NCI-H510A (cell line): ENCODE results near the gene ITGA5.

Source experiments
- DNase-seq: peaks from one replicate; lab custom pipeline; 2025; lab: John Stamatoyannopoulos, UW

ITGA5 gene

DNA sequence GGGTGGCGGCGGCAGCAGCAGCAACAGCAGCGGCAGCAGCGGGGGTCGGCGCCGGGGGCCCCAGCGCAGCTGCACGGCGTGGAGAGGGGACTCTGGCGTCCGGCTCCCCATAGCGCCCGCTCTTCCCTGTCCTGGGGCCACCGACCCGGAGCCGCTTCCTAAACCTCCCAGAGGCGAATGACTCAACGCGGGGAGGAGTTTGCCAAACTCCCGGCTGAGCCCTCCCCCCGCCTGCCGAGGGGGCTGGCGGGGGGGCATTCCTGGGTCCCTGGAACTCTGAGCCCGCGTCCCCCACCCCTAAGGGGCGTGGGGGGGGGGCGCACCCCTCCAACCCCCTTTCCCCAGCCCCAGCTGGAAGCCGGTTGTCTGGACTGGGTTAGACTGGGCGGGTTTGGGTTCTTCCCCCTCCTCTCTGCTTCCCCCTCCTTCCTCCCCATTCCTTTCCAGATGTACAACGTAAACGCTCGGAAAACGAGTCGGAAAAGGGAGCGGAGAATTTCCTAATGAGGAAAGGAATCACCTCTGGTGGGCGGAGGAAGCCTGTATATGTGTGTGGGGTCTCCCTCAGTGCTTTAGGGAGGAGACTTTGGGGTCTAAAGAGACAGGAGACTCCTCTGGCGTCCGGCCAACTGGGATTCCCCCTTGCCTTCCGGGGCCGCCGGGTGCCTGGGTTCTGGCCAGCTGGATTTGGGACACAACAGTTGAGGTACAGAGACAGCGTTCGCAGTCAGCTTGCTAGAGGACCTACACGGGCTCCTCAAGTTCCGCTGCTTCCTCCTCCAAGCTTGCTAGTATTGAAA is at the start of gene ITGA5:
Gene ITGA5 (minus strand): TSS at position 179 of the 800 bp plus-strand sequence. CDS start 68 bp downstream, at position 111.
- no peak for DNase-seq

DNA sequence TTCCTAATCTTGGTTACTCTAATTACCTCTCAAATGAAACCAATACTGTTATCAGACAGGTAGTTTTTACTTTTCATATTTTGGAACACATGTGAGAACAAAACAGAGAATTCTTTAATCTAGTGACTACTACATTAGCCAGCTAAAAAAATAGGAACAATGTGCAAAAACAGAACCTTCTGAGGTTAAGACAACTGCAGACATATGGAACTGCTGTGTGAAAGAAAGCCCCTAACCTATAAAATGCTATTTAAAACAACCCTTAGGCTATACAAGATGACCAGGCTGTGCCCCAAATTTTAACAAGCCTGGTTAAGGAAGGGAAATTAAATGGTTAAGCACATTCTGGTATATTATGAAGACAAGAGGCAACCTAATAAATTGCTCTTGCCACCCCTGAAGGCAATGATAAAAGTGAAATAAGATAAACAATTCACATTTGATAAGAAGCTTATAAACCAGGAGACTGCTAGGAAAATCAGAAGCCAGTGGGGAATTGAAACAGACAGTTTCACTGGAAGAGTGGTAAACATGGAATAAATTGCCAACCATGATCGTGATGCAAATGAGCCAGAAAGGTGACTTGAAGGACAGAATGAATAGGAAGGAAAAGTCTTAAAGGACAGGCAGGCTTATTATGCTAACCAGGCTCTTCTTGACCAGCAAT is 46.9 kb upstream of the ITGA5 start:
- DNase-seq, result no peak

DNA sequence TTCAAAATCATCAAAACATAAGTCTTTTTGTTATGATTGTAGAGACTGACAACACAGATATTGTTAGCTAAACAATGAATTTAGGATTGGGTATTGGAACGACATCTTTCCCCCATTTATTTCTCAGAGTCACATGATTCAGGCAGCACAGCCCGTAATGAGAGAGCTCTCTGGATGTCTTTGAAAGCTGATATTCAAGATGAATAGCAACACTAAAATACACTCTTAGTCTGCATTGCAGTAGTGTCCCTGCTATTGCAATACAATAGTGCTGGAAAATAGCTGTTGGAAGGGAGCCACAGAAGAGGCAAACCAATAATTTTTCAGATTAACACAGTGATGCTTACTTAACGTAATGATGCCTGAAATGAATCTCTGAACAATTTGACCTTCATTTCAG is 44.4 kb upstream of the ITGA5 start:
- DNase-seq, result no peak

DNA sequence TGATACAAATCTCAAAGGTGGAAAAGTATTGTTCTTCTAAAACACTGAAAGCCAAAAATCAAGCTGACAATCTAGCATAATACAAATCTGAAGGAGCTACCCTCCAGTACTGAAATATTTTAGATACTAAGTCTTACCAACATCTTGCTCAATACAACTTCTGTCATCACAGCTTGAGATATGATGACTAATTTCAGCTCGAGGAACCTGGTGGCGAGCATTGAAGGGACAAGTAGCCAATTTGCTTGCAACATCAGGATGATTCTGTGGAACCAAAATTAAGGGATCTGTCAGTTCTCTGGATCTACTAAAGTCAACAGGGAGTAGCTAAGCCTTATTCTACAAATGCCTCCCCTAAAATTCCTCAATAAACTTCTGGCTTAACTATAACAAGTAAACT is 44.0 kb upstream of the ITGA5 start:
- no peak for DNase-seq

DNA sequence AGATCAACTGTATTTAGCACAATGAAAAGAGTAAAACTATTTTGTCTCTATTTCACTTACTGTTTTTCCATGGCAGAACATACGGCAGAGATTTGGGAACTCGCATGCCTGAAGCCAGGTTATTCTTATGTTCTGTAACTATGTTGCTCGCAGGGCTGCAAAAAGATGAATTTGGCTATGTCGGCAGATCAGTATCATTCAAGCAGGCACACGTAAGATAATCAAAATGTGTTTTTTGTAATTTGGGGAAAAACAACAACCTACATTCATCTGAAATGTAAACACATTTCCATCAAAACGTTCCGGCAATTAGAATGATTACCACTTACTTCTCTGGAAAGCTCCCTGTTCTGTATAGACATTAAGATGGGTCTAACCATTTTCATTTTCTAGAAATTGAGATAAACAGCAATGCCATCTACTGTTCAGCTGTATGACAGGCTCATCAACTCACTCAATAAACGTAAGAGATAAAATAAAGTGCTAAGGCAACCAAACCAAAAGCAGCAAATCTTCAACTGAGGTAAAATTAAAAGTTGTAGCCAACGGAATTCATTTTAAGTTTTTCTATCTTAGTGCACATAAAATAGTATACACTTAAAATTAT is 41.4 kb upstream of the ITGA5 start:
- DNase-seq, result no peak

DNA sequence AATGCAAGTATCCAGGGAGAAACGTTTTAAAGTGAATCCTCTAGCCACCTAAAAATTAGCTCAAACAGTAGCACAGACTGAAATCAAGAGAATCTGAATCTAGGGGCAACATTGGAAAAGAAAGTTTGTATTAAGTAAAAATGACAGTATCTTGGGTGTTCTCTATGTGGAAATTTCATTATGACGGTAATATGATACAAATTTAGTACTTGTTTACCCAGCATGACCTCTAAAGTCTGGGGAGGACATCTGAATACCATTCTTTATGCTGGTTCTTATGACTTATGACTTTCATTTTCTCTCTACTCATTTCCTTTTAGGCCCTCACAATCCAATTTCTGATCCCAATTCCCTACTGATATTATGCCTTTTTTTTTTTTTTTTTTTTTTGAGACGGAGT is 40.3 kb upstream of the ITGA5 start:
- DNase-seq, result no peak

DNA sequence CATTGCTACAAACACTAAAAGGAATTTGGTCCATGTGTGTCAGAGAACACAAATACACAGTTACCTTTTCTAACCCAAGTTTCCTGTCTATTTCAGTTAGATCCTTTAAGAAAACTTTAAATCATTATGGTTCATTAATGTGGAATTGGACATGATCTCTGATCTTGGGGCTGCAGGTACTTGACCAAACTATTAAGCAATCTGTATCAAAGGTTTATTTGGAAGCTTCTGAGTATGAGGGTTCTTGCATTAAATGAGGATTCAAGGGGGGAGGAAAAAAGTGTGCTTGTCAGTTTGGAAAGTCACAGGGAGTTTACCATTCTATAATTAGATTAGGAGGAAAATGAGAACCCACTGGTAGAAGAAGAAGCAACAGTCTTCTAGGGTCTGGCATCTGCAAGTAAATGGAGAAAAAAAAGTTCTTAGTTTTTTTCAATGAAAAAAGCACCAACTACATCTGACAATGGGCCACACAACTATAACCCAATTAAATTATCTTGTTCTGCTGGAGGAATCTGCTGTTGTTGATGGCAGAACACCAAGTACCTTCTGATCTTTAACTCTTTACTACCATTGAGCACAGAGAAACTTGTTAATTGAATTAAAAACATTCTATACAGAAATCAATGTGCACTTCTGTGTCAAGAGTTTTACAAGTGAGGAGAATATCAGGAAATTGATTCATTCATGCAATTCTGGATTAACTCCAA is 36.8 kb upstream of the ITGA5 start:
- no peak for DNase-seq

DNA sequence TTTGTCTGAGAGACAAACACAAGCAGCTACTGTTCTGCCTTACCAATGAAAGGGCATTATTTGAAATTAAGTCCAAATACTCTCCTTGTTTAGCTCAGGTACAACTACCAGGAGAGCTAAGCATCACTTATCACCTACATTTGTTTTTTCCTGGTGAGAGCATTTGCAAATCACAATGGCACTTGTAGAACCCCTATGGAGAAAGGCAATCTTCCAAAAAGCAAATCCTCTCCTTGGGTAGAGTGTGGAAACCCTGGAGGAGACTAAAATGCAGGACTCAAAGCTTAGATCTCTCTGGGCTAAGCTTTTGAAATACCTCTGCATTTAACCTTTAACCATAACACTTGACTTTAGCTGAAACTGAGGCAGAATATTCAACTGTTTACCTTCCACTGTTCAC is 33.6 kb upstream of the ITGA5 start:
- DNase-seq, result no peak

DNA sequence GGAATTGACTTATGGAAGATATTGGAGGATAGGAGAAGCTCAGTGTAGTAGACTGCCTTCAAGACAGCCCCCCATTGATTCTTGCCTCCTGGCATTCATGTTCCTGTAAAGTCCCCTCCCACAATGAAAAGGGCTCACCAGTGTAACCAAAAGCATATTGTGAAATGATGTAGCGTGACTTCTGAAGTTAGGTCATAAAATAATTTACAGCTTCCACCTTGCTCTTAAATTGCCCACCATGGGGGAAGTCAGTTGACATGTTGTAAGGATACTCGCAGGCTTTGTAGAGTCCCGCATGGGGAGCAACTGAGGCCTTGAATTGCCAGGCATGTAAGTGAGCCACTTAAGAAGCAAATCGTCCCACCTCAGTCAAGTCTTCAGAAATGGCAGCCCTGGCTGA is 29.3 kb upstream of the ITGA5 start:
- no peak for DNase-seq

DNA sequence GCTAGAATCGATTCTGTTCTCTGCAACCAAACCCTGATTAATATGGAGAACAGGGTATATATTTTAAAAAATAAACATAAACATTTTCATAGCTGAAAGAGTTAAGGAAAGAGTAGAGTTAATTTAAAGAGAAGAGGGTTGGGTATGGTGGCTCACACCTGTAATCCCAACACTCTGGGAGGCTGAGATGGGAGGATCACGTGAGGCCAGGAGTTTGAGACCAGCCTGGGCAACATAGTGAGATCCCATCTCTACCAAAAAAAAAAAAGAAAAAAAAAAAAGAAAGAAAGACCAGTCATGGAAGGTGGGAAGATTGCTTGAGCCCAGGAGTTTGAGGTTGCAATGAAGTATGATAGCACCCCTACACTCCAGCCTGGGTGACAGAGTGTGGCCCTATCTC is 28.9 kb upstream of the ITGA5 start:
- DNase-seq, result no peak

DNA sequence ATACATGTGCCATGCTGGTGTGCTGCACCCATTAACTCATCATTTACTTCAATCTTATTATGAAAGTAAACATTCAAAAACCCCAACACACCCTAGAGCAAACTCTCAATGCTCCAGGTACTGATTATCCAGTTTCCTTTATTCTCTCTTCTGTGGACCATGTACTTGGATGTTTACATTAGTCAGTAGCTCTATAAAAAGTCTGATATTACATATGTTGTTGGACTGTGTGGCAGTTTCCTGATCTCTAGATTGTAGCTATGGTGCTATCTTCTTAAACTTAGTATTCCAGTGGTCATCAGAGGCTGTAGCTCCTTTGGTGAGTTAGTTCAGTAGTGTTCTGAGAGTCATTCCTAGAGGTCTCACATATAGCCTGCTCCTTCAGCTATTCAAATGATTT is 25.1 kb upstream of the ITGA5 start:
- DNase-seq, result no peak

DNA sequence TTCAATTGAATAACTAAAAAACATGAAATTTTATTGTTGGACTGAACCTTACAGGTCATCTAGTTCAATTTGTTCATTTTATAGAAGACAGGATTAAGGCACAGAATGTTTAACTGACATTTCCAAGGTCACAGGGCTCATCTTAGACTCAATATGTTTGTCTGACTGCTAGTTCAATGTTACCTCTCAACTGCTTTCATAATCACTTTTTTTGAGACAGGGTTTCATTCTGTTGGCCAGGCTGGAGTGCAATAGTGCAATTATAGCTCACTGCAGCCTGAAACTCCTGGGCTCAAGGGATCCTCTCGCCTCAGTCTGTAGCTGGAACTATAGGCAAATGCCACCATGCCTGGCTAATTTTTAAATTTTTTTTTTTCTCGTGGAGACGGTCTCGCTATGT is 24.4 kb upstream of the ITGA5 start:
- DNase-seq, result no peak

DNA sequence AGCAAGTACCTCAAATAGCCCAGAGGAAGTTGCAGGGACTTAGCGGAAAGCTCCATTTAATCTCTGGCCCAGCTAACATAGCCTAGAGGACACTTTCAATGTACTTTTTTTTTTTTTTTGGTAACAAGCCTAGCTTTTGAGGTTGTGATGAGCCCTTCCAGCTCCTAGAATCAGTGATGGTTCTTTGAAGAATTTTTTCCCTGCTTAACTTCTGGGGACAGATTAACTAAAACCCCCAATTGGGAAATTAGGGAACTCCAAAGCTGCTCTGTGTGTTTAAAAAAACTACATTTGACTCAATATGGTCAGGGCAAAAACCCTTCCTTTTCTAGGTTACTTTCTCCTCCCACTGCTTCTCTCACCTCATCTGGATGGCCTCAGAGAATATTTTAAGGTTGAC is 23.9 kb upstream of the ITGA5 start:
- no peak for DNase-seq

DNA sequence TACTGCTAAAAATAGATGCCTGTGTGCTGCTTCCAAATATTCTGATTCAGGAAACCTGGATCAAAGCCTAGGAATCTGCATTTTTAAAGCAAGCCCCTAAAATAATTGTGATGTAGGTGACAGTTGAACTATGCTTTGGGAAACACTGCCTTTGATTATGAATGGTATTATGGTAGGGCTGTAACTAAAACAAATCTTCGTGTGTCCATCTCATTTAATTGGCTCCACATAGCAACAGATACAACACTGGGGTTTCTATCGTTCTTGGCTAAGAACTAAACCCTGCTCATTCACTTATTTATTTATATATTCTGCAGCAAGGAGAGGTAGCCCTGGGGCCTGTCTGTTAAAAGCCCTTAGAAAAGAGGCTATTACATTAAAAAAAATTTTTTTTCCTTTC is 23.0 kb upstream of the ITGA5 start:
- no peak for DNase-seq

DNA sequence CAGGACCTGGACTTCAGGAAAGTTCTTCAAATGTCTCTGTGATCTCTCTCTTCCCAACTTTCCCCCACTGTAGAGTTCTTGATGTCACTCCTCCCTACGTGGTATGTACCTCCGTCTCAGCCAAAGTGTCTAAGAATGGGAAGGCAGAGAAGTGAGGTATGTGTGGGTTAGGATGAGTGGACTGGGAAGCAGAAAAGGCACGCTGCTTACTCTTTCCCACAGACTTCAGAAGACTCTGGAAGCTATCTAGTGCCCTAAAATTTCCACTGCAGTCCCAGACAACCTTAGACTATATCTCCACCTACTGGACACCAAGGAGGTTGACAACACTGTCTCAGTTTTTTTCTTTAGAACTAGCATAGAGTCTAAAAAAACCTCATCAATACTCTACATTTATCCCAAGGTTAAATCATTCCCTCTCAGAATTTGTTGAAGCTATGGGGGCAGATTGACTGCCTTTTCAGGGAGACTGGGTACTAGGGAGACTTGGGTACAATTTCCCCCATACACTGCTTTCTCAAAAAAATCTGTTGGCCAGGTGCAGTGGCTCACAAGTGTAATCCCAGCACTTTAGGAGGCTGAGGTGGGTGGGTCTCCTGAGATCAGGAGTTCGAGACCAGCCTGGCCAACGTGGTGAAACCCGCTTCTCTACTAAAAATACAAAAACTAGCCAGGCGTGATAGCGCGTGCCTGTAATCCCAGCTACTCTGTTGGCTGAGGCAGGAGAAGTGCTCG is 20.6 kb upstream of the ITGA5 start:
- DNase-seq, result no peak

DNA sequence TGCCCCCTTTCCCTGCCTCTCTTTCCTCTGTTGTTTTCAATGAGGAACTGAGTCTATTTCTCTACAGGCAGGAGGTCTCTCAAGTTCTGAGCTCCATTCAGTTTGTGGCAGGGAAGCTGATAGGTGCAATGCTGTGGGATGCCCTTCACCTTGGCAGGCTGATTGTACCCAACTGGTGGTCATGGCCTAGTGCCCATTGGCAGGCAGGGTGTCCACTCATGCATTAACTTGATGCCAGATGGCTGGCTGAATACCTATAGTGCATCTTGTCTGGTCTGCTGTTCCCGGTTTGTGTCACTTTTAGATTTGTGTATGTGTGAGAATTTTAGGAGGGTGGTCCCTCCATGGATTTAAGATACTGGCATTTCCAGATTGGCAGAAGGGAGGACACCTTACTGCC is 20.0 kb upstream of the ITGA5 start:
- no peak for DNase-seq

DNA sequence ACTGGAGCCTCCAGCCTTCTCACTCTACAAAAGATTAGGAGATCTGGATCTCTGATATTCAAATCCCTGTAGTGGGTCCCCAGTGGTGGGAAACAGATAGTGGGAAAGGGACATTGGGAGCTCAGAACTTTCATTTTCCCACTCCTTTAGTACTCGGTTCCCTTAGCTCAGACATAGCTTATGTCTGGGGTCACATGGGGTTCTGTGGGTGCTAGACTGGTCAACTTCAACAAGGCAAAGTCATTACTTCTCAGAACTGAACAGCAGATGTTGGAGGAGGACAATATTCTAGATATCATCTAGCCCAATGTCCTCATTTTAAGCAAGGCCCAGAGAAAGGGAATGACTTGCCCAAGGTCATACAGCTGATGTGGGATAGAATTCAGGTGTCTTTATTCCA is 19.5 kb upstream of the ITGA5 start:
- DNase-seq, result no peak

DNA sequence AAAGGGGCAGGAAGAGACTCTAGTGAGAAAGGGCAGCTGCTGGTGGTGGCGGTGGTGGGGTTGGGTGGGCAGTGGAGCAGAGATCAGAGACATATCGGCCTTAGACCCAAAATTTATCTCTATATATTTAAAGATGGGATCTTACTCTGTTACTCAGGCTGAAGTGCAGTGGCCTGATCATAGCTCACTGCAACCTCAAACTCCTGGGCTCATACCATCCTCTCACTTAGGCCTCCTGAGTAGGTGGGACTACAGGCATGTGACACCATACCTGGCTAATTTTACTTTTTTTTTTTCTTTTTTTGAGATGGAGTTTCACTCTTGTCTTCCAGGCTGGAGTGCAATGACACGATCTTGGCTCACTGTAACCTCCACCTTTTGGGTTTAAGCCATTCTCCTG is 18.6 kb upstream of the ITGA5 start:
- DNase-seq, result no peak

DNA sequence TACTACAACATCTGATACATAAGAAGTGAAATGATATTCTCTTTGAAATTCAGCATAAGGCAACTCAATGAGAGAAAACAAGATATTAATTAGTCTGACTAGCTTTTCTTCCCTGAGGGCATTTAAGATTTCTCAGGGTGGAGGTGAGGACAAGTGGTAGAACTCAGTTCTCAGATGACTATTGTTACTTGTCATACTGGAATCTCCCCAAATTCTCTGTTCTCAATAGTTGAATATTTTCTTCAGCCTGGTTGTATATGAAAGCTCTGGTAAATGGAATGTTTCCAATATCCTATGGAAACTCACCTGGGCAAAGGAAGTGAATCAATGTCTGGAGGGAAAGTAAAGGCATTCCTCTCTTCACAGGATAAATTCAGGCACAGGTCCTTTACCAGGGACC is 18.2 kb upstream of the ITGA5 start:
- DNase-seq, result no peak

DNA sequence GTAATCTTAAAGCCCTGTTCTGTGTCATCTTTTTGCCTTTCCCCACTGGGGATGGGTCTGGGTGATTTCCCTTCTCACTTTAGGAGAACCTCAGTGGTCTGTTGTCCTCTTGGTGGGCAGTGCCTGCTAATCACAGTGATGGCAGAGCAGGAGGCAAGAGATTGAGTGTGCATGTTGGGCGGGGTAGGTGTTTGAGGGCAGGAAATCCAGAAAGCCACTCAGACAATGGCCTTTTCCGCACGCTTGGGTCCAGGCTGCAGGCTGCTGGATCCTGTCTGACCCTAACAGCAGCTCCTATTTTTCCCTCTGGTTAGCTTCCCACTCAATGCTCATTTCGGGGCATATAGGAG is 13.7 kb upstream of the ITGA5 start:
- DNase-seq, result no peak

DNA sequence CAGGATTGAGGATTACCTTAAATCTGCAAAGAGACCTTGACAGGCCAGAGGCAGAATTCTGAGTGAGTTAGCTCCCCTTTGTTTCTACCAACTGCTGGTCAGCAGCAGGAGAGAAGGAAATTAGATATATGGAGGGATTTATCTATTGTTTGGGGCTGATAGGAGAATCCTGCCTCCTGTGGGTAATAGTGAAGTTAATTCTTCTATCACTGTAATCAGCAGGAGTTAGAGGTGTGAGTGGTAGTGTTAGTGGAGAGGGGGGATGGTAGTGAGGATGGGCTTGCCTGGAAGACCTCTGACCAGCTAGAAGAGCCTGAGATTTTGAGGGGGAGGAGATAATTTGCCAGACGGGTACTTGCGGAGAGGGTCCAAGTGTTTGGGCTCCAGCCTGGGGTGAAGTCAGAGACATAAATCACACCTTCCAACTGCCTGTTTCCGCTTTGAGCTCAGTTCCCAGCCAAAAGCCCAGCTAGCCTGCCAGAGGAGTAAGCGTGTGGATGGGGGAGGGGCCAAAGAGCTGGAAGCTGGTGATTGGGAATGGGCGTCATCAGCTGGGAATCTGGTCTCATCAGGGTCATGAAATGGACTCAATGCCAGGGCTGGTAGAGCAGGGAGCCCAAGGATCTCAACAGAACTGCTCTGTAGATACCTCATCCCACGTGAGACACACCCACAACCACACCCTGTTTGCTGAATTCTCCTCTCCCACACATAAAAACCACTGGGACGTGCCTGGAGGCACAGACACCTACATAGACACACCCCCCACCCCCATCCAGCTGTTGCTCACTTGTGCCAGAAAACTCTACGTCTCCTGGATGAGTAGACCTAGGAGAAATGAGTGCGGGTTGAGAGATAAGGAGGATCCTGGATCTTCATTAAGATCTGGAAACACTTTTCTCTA is 13.1 kb upstream of the ITGA5 start:
- no peak for DNase-seq
